ENCODE measurements around the gene IDH3B. TPM values are rescaled to one million over a fixed set of nuclear protein-coding genes. Genes with fewer than 3 reads are reported as not detected.

IDH3B gene
- total RNA-seq, 2 experiments from 2014 or later: 109 to 114 TPM

DNA sequence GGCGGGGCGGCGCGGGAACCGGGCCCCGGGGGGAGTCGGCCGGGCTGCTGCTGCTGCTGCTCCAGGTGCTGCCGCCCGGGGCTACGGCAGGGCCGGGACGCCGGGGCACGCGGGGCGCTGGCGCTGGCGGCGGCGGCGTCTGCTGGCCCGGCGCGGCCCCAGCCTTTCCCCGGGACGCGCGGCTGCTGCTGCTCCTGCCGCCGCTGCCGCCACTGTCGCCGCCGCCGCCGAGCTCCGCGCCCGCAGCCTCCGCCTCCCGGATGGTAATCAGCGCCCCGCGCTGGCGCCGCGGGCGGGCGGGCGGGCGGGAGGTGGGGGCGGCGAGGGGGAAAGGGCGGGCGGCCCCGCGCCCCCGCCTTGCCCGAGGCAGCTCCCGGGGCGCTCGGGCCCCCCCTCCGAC, 28.9 kb upstream of the IDH3B start:
- Mint-ChIP-seq H3K9me3 (peaks cover 2% of the 10 kb centered on the region), H3K4me3 (no peak overlapping the region), H3K36me3 (ENCODE audit: low read depth) (no peaks in the 10 kb centered on the region), H3K27ac (no peak overlapping the region), H3K27me3 (peaks cover 42% of the 10 kb centered on the region), H3K4me1 (ENCODE audit: low read depth) (peaks cover 17% of the 10 kb centered on the region)
- TF ChIP-seq, protein P1, sequence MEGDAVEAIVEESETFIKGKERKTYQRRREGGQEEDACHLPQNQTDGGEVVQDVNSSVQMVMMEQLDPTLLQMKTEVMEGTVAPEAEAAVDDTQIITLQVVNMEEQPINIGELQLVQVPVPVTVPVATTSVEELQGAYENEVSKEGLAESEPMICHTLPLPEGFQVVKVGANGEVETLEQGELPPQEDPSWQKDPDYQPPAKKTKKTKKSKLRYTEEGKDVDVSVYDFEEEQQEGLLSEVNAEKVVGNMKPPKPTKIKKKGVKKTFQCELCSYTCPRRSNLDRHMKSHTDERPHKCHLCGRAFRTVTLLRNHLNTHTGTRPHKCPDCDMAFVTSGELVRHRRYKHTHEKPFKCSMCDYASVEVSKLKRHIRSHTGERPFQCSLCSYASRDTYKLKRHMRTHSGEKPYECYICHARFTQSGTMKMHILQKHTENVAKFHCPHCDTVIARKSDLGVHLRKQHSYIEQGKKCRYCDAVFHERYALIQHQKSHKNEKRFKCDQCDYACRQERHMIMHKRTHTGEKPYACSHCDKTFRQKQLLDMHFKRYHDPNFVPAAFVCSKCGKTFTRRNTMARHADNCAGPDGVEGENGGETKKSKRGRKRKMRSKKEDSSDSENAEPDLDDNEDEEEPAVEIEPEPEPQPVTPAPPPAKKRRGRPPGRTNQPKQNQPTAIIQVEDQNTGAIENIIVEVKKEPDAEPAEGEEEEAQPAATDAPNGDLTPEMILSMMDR (IDR thresholded peaks at IDR 0.05): no peak
- intact Hi-C loops (cut with micrococcal nuclease): no loop called here
- CTCF ChIA-PET: interaction anchor here (2.2 to 9.7 kb wide), 2 partner anchors 49 to 60 kb away, joined by 11 to 110 read pairs; no protein-coding TSS in a partner anchor
- peak; percentile 2 for ATAC-seq
- POLR2A ChIA-PET: interaction anchor here (2.0 kb wide), 1 partner anchor 49 kb away, joined by 5 read pairs; no protein-coding TSS in a partner anchor
- DNase-seq: no peak

DNA sequence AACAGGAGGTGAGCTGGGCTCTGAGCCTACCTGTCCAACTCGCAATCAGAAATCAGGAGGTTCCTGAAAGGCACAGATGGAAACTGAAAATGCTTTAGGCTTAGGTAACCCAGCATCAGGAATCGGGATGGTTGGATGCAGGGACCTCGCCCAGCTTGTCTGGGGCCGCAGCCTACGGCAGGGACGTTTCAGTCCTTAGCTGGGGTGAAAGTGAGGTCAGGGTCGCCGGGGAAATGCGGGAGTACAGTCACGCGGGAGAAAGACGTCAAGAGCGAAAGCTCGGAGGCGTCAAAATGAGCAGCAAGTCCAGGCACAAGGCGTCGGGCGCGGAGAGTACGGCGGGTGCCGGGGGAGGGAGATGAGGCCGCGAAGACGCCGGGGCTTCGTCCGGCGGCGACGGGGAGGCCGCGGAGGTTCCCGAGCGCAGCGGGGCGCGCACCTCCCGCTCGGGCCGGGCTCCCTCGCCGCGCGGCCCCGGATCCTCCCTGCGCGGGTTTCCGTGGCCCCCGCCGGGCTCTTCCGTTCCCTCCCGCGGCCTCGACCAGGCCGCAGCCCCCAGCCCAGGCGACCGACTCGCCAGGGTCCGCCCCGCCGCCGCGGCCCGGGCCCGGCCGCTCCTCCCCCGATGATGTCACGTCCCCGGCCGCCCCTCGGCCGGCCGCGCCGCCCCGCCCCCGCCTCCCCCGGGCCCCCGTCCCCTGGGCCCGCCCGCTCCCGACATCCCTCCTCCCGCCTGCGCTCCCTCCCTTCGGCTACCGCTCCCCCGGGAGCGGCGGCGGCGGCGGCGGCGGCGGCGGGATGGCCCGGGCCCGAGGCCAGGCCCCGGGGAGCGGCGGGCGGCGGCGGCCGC, 28.2 kb upstream of the IDH3B start, which contains the start of gene EBF4:
TSS of gene EBF4 (plus strand) at position 745 of the 850 bp plus-strand sequence. CDS start 866 bp downstream, outside the sequence.
- TF ChIP-seq, protein P1 (IDR thresholded peaks at IDR 0.05): no peak
- intact Hi-C loops (cut with micrococcal nuclease): no loop called here
- ChIA-PET CTCF (interaction anchor here (0.6 to 9.7 kb wide), 2 partner anchors 50 to 60 kb away, joined by 4 to 110 read pairs; no protein-coding TSS in a partner anchor), POLR2A (interaction anchor here (0.6 to 0.9 kb wide), 2 partner anchors 39 to 492 kb away, joined by 3 to 4 read pairs; partner anchors contain the start of gene NOP56)
- Mint-ChIP-seq H3K9me3 (peaks cover 2% of the 10 kb centered on the region), H3K27ac (peak within 1 kb of the TSS; percentile 35), H3K4me1 (ENCODE audit: low read depth) (peaks cover 22% of the 10 kb centered on the region), H3K27me3 (peaks cover 42% of the 10 kb centered on the region), H3K4me3 (peak within 1 kb of the TSS; percentile 79), H3K36me3 (ENCODE audit: low read depth) (no peaks in the 10 kb centered on the region)
- no peak for ATAC-seq
- DNase-seq: peak; percentile 40

DNA sequence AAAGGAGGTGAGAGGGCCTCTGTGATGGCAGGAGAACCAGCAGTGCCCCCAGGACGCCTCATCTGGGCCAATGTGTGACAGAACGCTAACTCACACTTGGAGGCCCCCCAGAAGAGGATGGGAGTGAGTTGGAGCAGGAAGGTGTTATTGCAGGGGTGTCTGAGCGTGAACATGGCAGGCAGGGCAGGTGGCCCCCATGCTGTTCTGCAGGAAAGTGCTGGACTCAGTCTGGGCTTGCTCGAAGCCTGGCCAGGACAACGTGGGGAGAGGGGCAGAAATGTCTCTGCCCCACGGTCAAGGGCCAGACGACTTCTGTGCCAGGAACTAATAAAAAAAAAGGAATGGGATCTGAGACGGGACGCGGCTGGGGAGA, 27.6 kb upstream of the IDH3B start:
- Mint-ChIP-seq H3K4me3 (peak overlapping the region; percentile 79), H3K27ac (no peak overlapping the region), H3K27me3 (peaks cover 42% of the 10 kb centered on the region), H3K36me3 (ENCODE audit: low read depth) (no peaks in the 10 kb centered on the region), H3K9me3 (peaks cover 2% of the 10 kb centered on the region), H3K4me1 (ENCODE audit: low read depth) (peaks cover 22% of the 10 kb centered on the region)
- ATAC-seq (no peak), DNase-seq (no peak)
- CTCF ChIA-PET: interaction anchor here (9.7 kb wide), 1 partner anchor 50 kb away, joined by 110 read pairs; no protein-coding TSS in a partner anchor
- intact Hi-C loops (cut with micrococcal nuclease): no loop called here
- POLR2A ChIA-PET: interaction anchor here (0.6 to 0.9 kb wide), 2 partner anchors 39 to 493 kb away, joined by 3 to 4 read pairs; partner anchors contain the start of gene NOP56
- TF ChIP-seq, protein P1 (IDR thresholded peaks at IDR 0.05): no peak

DNA sequence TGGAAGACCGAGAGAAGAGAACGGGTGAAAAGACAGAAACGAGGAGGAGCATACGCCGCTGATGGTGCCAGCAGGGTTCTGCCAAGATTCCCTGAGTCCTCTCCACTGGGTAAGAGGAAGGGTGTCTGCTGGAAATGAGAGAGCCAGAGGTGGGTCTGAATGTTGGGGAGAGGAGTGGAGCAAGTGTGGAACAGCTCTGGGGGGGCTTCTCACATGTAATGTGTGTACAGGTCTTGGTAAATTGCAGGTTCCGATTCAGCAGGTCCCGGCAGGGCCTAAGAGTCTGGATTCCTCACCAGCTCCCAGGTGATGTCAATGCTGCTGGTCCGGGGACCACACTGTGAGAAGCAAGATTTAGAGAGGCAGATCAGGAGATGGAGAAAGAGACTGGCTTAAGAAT, 27.1 kb upstream of the IDH3B start:
- H3K36me3 Mint-ChIP-seq (ENCODE audit: low read depth): no peaks in the 10 kb centered on the region
- peaks cover 22% of the 10 kb centered on the region for H3K4me1 Mint-ChIP-seq (ENCODE audit: low read depth)
- H3K27me3 Mint-ChIP-seq: peaks cover 42% of the 10 kb centered on the region
- DNase-seq (no peak), ATAC-seq (no peak)
- no peak overlapping the region for H3K27ac Mint-ChIP-seq
- peak overlapping the region; percentile 79 for H3K4me3 Mint-ChIP-seq
- peaks cover 2% of the 10 kb centered on the region for H3K9me3 Mint-ChIP-seq
- ChIA-PET CTCF (interaction anchor here (9.7 kb wide), 1 partner anchor 51 kb away, joined by 110 read pairs; no protein-coding TSS in a partner anchor), POLR2A (interaction anchor here (0.9 kb wide), 1 partner anchor 38 kb away, joined by 4 read pairs; the partner anchor contains the start of gene NOP56)
- intact Hi-C loops (cut with micrococcal nuclease): no loop called here
- TF ChIP-seq, protein P1 (IDR thresholded peaks at IDR 0.05): no peak

Data from activated CD8-positive, alpha-beta T cell treated with anti-CD3 and anti-CD28 coated beads for 36 hours (primary cell).